Measurements from ENCODE around the gene SLC44A3. TPM values are rescaled to one million over a fixed set of nuclear protein-coding genes. Genes with fewer than 3 reads are reported as not detected.

The SLC44A3 gene
- total and polyA plus RNA-seq, 2 donors (not counting 1 experiment from before 2014, with no cell fraction given): 3.9 to 9.7 TPM

DNA sequence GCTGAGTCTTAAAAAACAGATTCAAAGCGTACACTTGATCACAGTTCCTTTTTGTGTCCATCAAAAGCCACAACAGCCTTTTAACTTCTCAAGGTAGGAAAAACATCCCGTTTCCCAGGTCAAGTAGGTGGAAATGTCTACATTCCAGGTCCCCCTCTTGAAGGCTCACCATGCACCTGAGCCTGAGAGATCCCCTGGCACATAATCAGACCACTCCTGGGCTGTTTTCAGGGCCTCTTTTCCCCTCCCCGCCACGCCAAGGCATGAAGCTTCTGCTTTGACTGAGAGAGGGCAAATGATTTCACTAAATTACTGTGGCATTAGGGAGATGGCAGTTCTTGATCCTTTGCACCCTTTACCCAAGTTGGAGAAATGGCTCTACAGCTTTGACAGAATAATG, 85.0 kb downstream of the SLC44A3 start:
- H4K20me1 ChIP-seq (ENCODE audit: control insufficient read depth, extremely low read depth, insufficient read depth, low read length): peaks cover 3% of the 10 kb centered on the region

DNA sequence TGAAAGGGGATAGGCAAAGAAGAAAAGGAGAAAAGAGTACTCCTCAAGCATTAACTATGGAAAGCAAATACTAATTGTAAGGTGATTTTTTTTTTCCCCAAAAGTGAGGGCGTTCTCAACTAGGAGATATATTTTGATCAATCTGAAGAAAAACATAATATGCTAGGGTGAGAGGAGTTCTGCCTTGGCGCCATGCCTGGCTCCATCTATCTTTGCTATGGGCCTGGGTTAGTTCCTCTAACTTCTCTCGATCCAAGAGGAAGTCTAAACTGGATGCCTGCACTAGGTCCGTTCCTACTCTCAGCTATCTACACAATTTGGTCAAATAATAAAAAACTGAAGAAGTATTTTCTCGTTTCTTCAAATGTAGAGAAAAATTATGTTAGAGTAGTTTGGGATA, 86.2 kb downstream of the SLC44A3 start:
- DNase-seq (ENCODE audit: low read depth in 2 of 2): no peak
- no peak overlapping the region for H3K27ac ChIP-seq (ENCODE audit: insufficient read depth, low read length)
- H3K4me3 ChIP-seq (replicated peaks in 1 of 4; ENCODE audit: control extremely low read depth in 1 of 4, insufficient read depth in 1 of 4, low read depth in 3 of 4, low read length in 4 of 4): no peak overlapping the region
- H3K9ac ChIP-seq (ENCODE audit: insufficient read depth, low read length): no peak overlapping the region
- TF ChIP-seq, protein P1, sequence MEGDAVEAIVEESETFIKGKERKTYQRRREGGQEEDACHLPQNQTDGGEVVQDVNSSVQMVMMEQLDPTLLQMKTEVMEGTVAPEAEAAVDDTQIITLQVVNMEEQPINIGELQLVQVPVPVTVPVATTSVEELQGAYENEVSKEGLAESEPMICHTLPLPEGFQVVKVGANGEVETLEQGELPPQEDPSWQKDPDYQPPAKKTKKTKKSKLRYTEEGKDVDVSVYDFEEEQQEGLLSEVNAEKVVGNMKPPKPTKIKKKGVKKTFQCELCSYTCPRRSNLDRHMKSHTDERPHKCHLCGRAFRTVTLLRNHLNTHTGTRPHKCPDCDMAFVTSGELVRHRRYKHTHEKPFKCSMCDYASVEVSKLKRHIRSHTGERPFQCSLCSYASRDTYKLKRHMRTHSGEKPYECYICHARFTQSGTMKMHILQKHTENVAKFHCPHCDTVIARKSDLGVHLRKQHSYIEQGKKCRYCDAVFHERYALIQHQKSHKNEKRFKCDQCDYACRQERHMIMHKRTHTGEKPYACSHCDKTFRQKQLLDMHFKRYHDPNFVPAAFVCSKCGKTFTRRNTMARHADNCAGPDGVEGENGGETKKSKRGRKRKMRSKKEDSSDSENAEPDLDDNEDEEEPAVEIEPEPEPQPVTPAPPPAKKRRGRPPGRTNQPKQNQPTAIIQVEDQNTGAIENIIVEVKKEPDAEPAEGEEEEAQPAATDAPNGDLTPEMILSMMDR (conservative IDR thresholded peaks at IDR 0.05 in 1 of 2, IDR thresholded peaks at IDR 0.05 in 1 of 2; ENCODE audit: low read depth in 1 of 2, low read length in 2 of 2): no peak
- no peak for TF ChIP-seq EZH2 (IDR thresholded peaks at IDR 0.05; ENCODE audit: low read length, missing control alignments)
- H3K9me3 ChIP-seq (ENCODE audit: control insufficient read depth, insufficient read depth, low read depth, low read length): no peaks in the 10 kb centered on the region
- no peaks in the 10 kb centered on the region for H3K27me3 ChIP-seq (ENCODE audit: control insufficient read depth, insufficient read depth, low read length)
- no peak overlapping the region for H2AFZ ChIP-seq (ENCODE audit: low read length)
- peaks cover 5% of the 10 kb centered on the region for H3K4me1 ChIP-seq (ENCODE audit: control insufficient read depth, extremely low read depth, insufficient read depth, low read length)
- peaks cover 16% of the 10 kb centered on the region for H3K36me3 ChIP-seq (ENCODE audit: control insufficient read depth, insufficient read depth, low read length)
- peaks cover 95% of the 10 kb centered on the region for H3K79me2 ChIP-seq (ENCODE audit: control insufficient read depth, insufficient read depth, low read length)
- no peak overlapping the region for H3K4me2 ChIP-seq (ENCODE audit: extremely low read depth, insufficient read depth, low read length)
- peaks cover 3% of the 10 kb centered on the region for H4K20me1 ChIP-seq (ENCODE audit: control insufficient read depth, extremely low read depth, insufficient read depth, low read length)

More for the DNA sequence above, 85.0 kb downstream of the SLC44A3 start:
- no peak for DNase-seq (ENCODE audit: low read depth in 2 of 2)
- H3K27me3 ChIP-seq (ENCODE audit: control insufficient read depth, insufficient read depth, low read length): no peaks in the 10 kb centered on the region
- H3K4me1 ChIP-seq (ENCODE audit: control insufficient read depth, extremely low read depth, insufficient read depth, low read length): peaks cover 5% of the 10 kb centered on the region
- no peak overlapping the region for H3K27ac ChIP-seq (ENCODE audit: insufficient read depth, low read length)
- no peak overlapping the region for H2AFZ ChIP-seq (ENCODE audit: low read length)
- H3K4me2 ChIP-seq (ENCODE audit: extremely low read depth, insufficient read depth, low read length): no peak overlapping the region
- peaks cover 83% of the 10 kb centered on the region for H3K79me2 ChIP-seq (ENCODE audit: control insufficient read depth, insufficient read depth, low read length)
- H3K36me3 ChIP-seq (ENCODE audit: control insufficient read depth, insufficient read depth, low read length): peaks cover 16% of the 10 kb centered on the region
- no peaks in the 10 kb centered on the region for H3K9me3 ChIP-seq (ENCODE audit: control insufficient read depth, insufficient read depth, low read depth, low read length)
- H3K4me3 ChIP-seq (replicated peaks in 1 of 4; ENCODE audit: control extremely low read depth in 1 of 4, insufficient read depth in 1 of 4, low read depth in 3 of 4, low read length in 4 of 4): no peak overlapping the region
- no peak overlapping the region for H3K9ac ChIP-seq (ENCODE audit: insufficient read depth, low read length)
- TF ChIP-seq EZH2 (IDR thresholded peaks at IDR 0.05; ENCODE audit: low read length, missing control alignments): no peak
- TF ChIP-seq, protein P1 (conservative IDR thresholded peaks at IDR 0.05 in 1 of 2, IDR thresholded peaks at IDR 0.05 in 1 of 2; ENCODE audit: low read depth in 1 of 2, low read length in 2 of 2): no peak

DNA sequence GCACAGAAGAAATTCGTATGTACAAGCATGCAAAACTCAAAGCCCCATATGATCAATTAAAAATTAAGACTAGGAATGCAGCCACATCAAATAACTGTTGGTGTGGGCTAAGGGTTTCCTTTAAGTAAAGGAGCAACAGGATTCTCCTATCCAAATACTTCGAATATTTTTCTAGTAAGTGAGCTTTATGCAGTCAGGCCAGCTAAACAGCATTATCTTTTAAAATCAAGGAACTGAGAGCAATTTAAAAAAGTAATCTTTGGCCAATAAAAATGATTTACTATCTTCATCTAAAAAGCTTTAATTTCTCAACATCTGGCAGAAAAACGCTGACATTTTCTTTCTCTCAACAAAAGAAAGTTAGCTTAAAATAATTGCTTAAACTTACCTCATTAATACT, 87.0 kb downstream of the SLC44A3 start:
- Histone ChIP-seq H3K36me3 (ENCODE audit: control insufficient read depth, insufficient read depth, low read length) (peaks cover 13% of the 10 kb centered on the region), H2AFZ (ENCODE audit: low read length) (no peak overlapping the region)
- no peak for DNase-seq (ENCODE audit: low read depth in 2 of 2)

More for the DNA sequence above, 87.0 kb downstream of the SLC44A3 start:
- Histone ChIP-seq H3K4me1 (ENCODE audit: control insufficient read depth, extremely low read depth, insufficient read depth, low read length) (peaks cover 5% of the 10 kb centered on the region), H3K4me2 (ENCODE audit: extremely low read depth, insufficient read depth, low read length) (no peak overlapping the region), H3K27me3 (ENCODE audit: control insufficient read depth, insufficient read depth, low read length) (no peaks in the 10 kb centered on the region), H3K27ac (ENCODE audit: insufficient read depth, low read length) (no peak overlapping the region), H3K4me3 (replicated peaks in 1 of 4; ENCODE audit: control extremely low read depth in 1 of 4, insufficient read depth in 1 of 4, low read depth in 3 of 4, low read length in 4 of 4) (no peak overlapping the region), H4K20me1 (ENCODE audit: control insufficient read depth, extremely low read depth, insufficient read depth, low read length) (peaks cover 3% of the 10 kb centered on the region), H3K79me2 (ENCODE audit: control insufficient read depth, insufficient read depth, low read length) (peaks cover 96% of the 10 kb centered on the region), H3K9me3 (ENCODE audit: control insufficient read depth, insufficient read depth, low read depth, low read length) (no peaks in the 10 kb centered on the region), H3K9ac (ENCODE audit: insufficient read depth, low read length) (no peak overlapping the region)
- TF ChIP-seq, protein P1 (conservative IDR thresholded peaks at IDR 0.05 in 1 of 2, IDR thresholded peaks at IDR 0.05 in 1 of 2; ENCODE audit: low read depth in 1 of 2, low read length in 2 of 2): no peak
- TF ChIP-seq EZH2 (IDR thresholded peaks at IDR 0.05; ENCODE audit: low read length, missing control alignments): no peak
